ENCODE results near the gene SLC24A4.

Gene SLC24A4

GRCh38 chr14:92391726-92392125 lies 68.8 kb downstream of the SLC24A4 start:
- DNase-seq (ENCODE audit: low read depth in 1 of 2, low spot score in 1 of 2): peak; percentile 75 to 77
- Histone ChIP-seq H3K27me3 (ENCODE audit: insufficient read depth, poor library complexity, severe bottlenecking) (no peaks in the 10 kb centered on the region), H3K27ac (replicated peaks) (peak overlapping the region; percentile 36), H3K4me3 (replicated peaks; ENCODE audit: insufficient read depth, low read length) (no peak overlapping the region)
- TF ChIP-seq CTCF (IDR thresholded peaks at IDR 0.05; ENCODE audit: insufficient read depth, low read length) (no peak), REST (IDR thresholded peaks at IDR 0.05; ENCODE audit: insufficient replicate concordance, low read depth) (no peak), POLR2AphosphoS5 (IDR thresholded peaks at IDR 0.05; ENCODE audit: low read depth) (no peak), GABPA (IDR thresholded peaks at IDR 0.05; ENCODE audit: low read depth) (no peak), SPI1 (IDR thresholded peaks at IDR 0.05; ENCODE audit: borderline replicate concordance, low read depth) (no peak)

GRCh38 chr14:92392711-92393110 lies 69.7 kb downstream of the SLC24A4 start:
- Histone ChIP-seq H3K27me3 (ENCODE audit: insufficient read depth, poor library complexity, severe bottlenecking) (no peaks in the 10 kb centered on the region), H3K27ac (replicated peaks) (peak overlapping the region; percentile 48), H3K4me3 (replicated peaks; ENCODE audit: insufficient read depth, low read length) (no peak overlapping the region)
- TF ChIP-seq SPI1 (IDR thresholded peaks at IDR 0.05; ENCODE audit: borderline replicate concordance, low read depth): peak; percentile 33; the same call in 1 of the 2 replicates
- no peak for TF ChIP-seq CTCF (IDR thresholded peaks at IDR 0.05; ENCODE audit: insufficient read depth, low read length)
- 0 out of 2 replicates have a peak, but pooled peaks have one; percentile 13 for TF ChIP-seq GABPA (IDR thresholded peaks at IDR 0.05; ENCODE audit: low read depth)
- DNase-seq (ENCODE audit: low read depth in 1 of 2, low spot score in 1 of 2): peak; percentile 34 to 90

GRCh38 chr14:92397150-92397952 lies 74.4 kb downstream of the SLC24A4 start:
- DNase-seq (ENCODE audit: low read depth in 1 of 2, low spot score in 1 of 2): peak in 1 of 2 experiments; percentile 57
- Histone ChIP-seq H3K4me3 (replicated peaks; ENCODE audit: insufficient read depth, low read length) (no peak overlapping the region), H3K27me3 (ENCODE audit: insufficient read depth, poor library complexity, severe bottlenecking) (no peaks in the 10 kb centered on the region), H3K27ac (replicated peaks) (no peak overlapping the region; the same call in 1 of the 2 replicates)
- TF ChIP-seq REST (IDR thresholded peaks at IDR 0.05; ENCODE audit: insufficient replicate concordance, low read depth) (no peak), CTCF (IDR thresholded peaks at IDR 0.05; ENCODE audit: insufficient read depth, low read length) (no peak), GABPA (IDR thresholded peaks at IDR 0.05; ENCODE audit: low read depth) (no peak), POLR2AphosphoS5 (IDR thresholded peaks at IDR 0.05; ENCODE audit: low read depth) (no peak), SPI1 (IDR thresholded peaks at IDR 0.05; ENCODE audit: borderline replicate concordance, low read depth) (no peak)
